ENCODE data around the gene OR2D2. TPM values are rescaled to one million over a fixed set of nuclear protein-coding genes. Genes with fewer than 3 reads are reported as not detected.

The OR2D2 gene
- total and polyA plus RNA-seq, 2 experiments from 2014 or later, result 0.30 TPM; not detected in 1

DNA sequence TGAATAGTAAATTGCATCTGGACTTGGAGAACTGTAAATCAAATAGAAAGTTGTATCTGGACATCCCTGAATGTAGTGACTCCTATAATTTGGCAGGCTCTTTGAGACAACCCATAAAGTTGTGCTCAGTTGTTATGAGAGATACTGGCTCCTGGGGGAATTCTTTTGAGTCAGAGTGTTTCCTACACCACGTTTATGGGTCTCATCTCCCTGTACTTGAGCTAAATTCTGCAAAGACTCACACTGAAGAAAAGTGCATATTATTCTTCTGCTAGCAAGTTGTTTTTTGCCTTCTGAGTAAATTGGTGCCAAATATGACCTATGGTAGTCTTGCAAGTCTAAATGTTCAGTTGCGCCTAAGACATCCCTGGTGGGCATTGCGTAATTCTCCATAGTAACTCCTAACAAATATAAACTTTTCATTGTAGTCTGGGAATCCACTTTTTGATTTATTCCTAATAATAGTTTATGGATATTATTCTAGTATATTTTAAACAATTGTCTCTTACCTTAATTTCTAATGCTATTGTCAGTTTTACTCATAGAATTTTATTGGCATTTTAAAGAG is 38.9 kb upstream of the OR2D2 start:
- no peak for DNase-seq (ENCODE audit: low spot score)
- H3K4me2 ChIP-seq, result no peak overlapping the region
- no peaks in the 10 kb centered on the region for H3K36me3 ChIP-seq (replicated peaks; ENCODE audit: insufficient read depth, low read depth)
- 85% methylated on average over 3 of the region's 3 CpGs for WGBS (ENCODE audit: low lambda C conversion rate, missing lambda C conversion rate)
- H3K27ac ChIP-seq, result no peak overlapping the region
- no peaks in the 10 kb centered on the region for H3K79me2 ChIP-seq
- no peak overlapping the region for H3K4me3 ChIP-seq
- peaks cover 9% of the 10 kb centered on the region for H3K4me1 ChIP-seq (ENCODE audit: insufficient read depth)
- H2AFZ ChIP-seq, result no peak overlapping the region
- H3K9me2 ChIP-seq (replicated peaks; ENCODE audit: insufficient read depth), result no peaks in the 10 kb centered on the region
- no peaks in the 10 kb centered on the region for H3K9me3 ChIP-seq (ENCODE audit: low read depth)
- H3K27me3 ChIP-seq, result no peaks in the 10 kb centered on the region
- no peaks in the 10 kb centered on the region for H4K20me1 ChIP-seq (ENCODE audit: insufficient read depth, poor library complexity, severe bottlenecking)
- TF ChIP-seq EZH2 (IDR thresholded peaks at IDR 0.05; ENCODE audit: borderline replicate concordance) (no peak), EZH2phosphoT487 (IDR thresholded peaks at IDR 0.05; ENCODE audit: low read depth, severe bottlenecking, unreplicated experiment) (no peak)
- TF ChIP-seq, protein P1, sequence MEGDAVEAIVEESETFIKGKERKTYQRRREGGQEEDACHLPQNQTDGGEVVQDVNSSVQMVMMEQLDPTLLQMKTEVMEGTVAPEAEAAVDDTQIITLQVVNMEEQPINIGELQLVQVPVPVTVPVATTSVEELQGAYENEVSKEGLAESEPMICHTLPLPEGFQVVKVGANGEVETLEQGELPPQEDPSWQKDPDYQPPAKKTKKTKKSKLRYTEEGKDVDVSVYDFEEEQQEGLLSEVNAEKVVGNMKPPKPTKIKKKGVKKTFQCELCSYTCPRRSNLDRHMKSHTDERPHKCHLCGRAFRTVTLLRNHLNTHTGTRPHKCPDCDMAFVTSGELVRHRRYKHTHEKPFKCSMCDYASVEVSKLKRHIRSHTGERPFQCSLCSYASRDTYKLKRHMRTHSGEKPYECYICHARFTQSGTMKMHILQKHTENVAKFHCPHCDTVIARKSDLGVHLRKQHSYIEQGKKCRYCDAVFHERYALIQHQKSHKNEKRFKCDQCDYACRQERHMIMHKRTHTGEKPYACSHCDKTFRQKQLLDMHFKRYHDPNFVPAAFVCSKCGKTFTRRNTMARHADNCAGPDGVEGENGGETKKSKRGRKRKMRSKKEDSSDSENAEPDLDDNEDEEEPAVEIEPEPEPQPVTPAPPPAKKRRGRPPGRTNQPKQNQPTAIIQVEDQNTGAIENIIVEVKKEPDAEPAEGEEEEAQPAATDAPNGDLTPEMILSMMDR (IDR thresholded peaks at IDR 0.05; ENCODE audit: poor library complexity), result no peak

GRCh38 chr11:6928916-6929315 is 36.6 kb upstream of the OR2D2 start:
- no peak for DNase-seq (ENCODE audit: low spot score)
- H3K79me2 ChIP-seq, result no peaks in the 10 kb centered on the region
- TF ChIP-seq EZH2 (IDR thresholded peaks at IDR 0.05; ENCODE audit: borderline replicate concordance) (no peak), EZH2phosphoT487 (IDR thresholded peaks at IDR 0.05; ENCODE audit: low read depth, severe bottlenecking, unreplicated experiment) (no peak)
- TF ChIP-seq, protein P1 (IDR thresholded peaks at IDR 0.05; ENCODE audit: poor library complexity), result no peak
- no peaks in the 10 kb centered on the region for H3K36me3 ChIP-seq (replicated peaks; ENCODE audit: insufficient read depth, low read depth)
- 69% methylated on average over 4 of the region's 4 CpGs for WGBS (ENCODE audit: low lambda C conversion rate, missing lambda C conversion rate)
- H4K20me1 ChIP-seq (ENCODE audit: insufficient read depth, poor library complexity, severe bottlenecking), result no peaks in the 10 kb centered on the region
- H3K27ac ChIP-seq, result no peak overlapping the region
- no peak overlapping the region for H3K4me3 ChIP-seq
- peaks cover 9% of the 10 kb centered on the region for H3K4me1 ChIP-seq (ENCODE audit: insufficient read depth)
- H3K9me2 ChIP-seq (replicated peaks; ENCODE audit: insufficient read depth), result no peaks in the 10 kb centered on the region
- no peak overlapping the region for H2AFZ ChIP-seq
- no peaks in the 10 kb centered on the region for H3K27me3 ChIP-seq
- H3K4me2 ChIP-seq, result no peak overlapping the region
- no peaks in the 10 kb centered on the region for H3K9me3 ChIP-seq (ENCODE audit: low read depth)

- Histone ChIP-seq H3K4me3 (peak overlapping the region; percentile 82), H3K9me3 (ENCODE audit: low read depth) (no peaks in the 10 kb centered on the region), H3K36me3 (replicated peaks; ENCODE audit: insufficient read depth, low read depth) (no peaks in the 10 kb centered on the region), H3K4me1 (ENCODE audit: insufficient read depth) (peaks cover 9% of the 10 kb centered on the region), H3K27ac (peak overlapping the region; percentile 78), H4K20me1 (ENCODE audit: insufficient read depth, poor library complexity, severe bottlenecking) (no peaks in the 10 kb centered on the region), H3K4me2 (peak overlapping the region; percentile 92), H3K79me2 (no peaks in the 10 kb centered on the region), H2AFZ (peak overlapping the region; percentile 90), H3K9me2 (replicated peaks; ENCODE audit: insufficient read depth) (no peaks in the 10 kb centered on the region), H3K27me3 (no peaks in the 10 kb centered on the region)
- 8% methylated on average over 10 of the region's 11 CpGs for WGBS (ENCODE audit: low lambda C conversion rate, missing lambda C conversion rate)
- no peak for DNase-seq (ENCODE audit: low spot score)
- TF ChIP-seq, protein P1 (IDR thresholded peaks at IDR 0.05; ENCODE audit: poor library complexity), result no peak
- TF ChIP-seq EZH2phosphoT487 (IDR thresholded peaks at IDR 0.05; ENCODE audit: low read depth, severe bottlenecking, unreplicated experiment) (no peak), EZH2 (IDR thresholded peaks at IDR 0.05; ENCODE audit: borderline replicate concordance) (no peak)
Observed at GRCh38 chr11:6927030-6927617, 34.8 kb upstream of the OR2D2 start.

Data from hepatocyte (in vitro differentiated cells).